Bronchial epithelial cell (primary cell): ENCODE measurements around the gene SEC16A. TPM values are rescaled to one million over a fixed set of nuclear protein-coding genes. Genes with fewer than 3 reads are reported as not detected.

Experiments used
- DNase-seq: peaks from one replicate; pipeline ENCODE4 v3.0.0-alpha.2; 2010; ENCODE audit warnings: low read depth
- FAIRE-seq: peaks from 2 replicates; lab custom pipeline; 2011; peaks lifted over from hg19 to GRCh38; lab: Jason Lieb, UNC
- H3K27me3 ChIP-seq: 2 replicates; pipeline ENCODE4 v1.5.1; 2011; ENCODE audit warnings: low read length; ENCODE audit not compliant: control insufficient read depth, insufficient read depth
- H3K36me3 ChIP-seq: 2 replicates; pipeline ENCODE4 v1.5.1; 2011; ENCODE audit warnings: low read length; ENCODE audit not compliant: control insufficient read depth, insufficient read depth
- H3K4me3 ChIP-seq: 2 replicates; pipeline ENCODE4 v1.5.1; 2011; ENCODE audit warnings: mild to moderate bottlenecking, low read depth, low read length, control low read depth
- total RNA-seq: library from RNA; depleted of rRNA; stranded (reverse); fragments of >200 nt; gene quantifications from 2 replicates; pipeline ENCODE4 v1.2.1, GENCODE V29; 2014
- TF ChIP-seq, protein P1 (sequence below): IDR thresholded peaks from 2 replicates; pipeline ENCODE4 v1.5.1; 2011; ENCODE audit warnings: mild to moderate bottlenecking, moderate library complexity, low read length, control low read depth, inconsistent platforms; ENCODE audit not compliant: insufficient read depth, severe bottlenecking

SEC16A gene
- total RNA-seq, 1 donor from 2014 or later = 13.7 TPM

DNA sequence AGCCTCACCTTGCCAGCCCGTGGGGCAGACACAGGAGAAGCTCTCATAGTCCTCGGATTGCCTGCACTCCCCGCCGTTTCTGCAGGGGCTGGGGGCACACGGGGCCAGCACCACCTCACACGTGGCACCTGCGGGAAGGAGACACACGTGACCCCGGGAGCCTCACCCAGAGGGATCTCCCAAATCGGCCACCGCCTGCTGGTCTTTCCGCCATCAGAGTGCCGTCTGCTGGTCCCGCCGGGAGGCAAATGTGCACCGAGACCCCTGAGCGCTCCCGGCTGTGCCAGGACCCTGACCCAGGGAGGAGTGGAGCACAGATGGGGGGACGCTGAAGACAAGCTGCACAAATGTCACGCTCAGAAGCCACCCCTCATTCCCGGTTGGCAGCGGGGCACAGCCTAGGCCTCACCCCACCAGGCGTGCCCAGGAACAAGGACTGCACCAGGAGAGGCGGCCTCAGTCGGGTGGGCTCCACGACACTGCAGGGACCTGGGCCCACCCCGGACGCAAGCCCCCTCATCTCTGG lies 28.4 kb upstream of the SEC16A start:
- H3K36me3 ChIP-seq = peaks cover 90% of the 10 kb centered on the region
- H3K27me3 ChIP-seq = no peaks in the 10 kb centered on the region
- TF ChIP-seq, protein P1, sequence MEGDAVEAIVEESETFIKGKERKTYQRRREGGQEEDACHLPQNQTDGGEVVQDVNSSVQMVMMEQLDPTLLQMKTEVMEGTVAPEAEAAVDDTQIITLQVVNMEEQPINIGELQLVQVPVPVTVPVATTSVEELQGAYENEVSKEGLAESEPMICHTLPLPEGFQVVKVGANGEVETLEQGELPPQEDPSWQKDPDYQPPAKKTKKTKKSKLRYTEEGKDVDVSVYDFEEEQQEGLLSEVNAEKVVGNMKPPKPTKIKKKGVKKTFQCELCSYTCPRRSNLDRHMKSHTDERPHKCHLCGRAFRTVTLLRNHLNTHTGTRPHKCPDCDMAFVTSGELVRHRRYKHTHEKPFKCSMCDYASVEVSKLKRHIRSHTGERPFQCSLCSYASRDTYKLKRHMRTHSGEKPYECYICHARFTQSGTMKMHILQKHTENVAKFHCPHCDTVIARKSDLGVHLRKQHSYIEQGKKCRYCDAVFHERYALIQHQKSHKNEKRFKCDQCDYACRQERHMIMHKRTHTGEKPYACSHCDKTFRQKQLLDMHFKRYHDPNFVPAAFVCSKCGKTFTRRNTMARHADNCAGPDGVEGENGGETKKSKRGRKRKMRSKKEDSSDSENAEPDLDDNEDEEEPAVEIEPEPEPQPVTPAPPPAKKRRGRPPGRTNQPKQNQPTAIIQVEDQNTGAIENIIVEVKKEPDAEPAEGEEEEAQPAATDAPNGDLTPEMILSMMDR = no peak
- no peak for DNase-seq
- no peak overlapping the region for H3K4me3 ChIP-seq
- no peak for FAIRE-seq

DNA sequence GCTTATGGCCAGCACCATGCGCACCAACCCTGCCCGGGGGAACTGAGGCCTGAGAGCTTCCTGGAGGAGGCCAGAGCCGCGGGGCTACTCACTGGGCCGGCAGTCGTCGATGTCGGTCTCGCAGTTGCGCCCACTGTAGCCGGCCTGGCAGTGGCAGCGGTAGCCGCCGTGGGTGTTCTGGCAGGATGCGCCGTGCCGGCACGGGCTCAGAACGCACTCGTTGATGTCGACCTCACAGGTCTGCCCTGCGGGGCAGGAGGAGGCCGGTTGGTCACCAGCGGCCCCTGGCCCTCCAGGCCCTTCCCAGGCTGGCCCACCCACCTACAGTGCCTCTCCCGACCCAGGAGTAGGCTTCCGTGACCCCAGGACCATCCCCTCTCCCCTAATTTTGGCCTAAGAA lies 27.7 kb upstream of the SEC16A start:
- H3K4me3 ChIP-seq = no peak overlapping the region
- no peaks in the 10 kb centered on the region for H3K27me3 ChIP-seq
- H3K36me3 ChIP-seq = peaks cover 89% of the 10 kb centered on the region
- FAIRE-seq (no peak), DNase-seq (no peak)
- TF ChIP-seq, protein P1 = no peak

DNA sequence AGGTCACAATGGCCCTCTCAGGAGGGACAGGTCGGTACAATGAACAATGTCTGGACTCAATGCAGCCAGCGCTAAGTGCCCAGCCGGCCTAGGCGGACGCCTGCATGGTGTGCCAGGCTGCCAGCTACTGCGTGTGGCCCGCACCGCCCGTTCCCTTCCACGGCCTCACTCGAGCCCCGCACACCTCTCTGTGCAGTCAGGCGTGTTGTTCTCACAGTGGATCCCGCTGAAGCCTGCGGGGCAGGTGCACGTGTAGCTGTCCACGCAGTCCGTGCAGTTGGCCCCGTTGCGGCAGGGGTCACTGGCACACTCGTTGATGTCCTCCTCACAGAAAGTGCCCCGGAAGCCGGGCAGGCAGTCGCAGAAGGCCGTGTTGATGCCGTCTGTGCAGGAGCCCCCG lies 26.7 kb upstream of the SEC16A start:
- TF ChIP-seq, protein P1 = no peak
- DNase-seq (no peak), FAIRE-seq (no peak)
- no peaks in the 10 kb centered on the region for H3K27me3 ChIP-seq
- H3K36me3 ChIP-seq = peaks cover 89% of the 10 kb centered on the region
- no peak overlapping the region for H3K4me3 ChIP-seq

DNA sequence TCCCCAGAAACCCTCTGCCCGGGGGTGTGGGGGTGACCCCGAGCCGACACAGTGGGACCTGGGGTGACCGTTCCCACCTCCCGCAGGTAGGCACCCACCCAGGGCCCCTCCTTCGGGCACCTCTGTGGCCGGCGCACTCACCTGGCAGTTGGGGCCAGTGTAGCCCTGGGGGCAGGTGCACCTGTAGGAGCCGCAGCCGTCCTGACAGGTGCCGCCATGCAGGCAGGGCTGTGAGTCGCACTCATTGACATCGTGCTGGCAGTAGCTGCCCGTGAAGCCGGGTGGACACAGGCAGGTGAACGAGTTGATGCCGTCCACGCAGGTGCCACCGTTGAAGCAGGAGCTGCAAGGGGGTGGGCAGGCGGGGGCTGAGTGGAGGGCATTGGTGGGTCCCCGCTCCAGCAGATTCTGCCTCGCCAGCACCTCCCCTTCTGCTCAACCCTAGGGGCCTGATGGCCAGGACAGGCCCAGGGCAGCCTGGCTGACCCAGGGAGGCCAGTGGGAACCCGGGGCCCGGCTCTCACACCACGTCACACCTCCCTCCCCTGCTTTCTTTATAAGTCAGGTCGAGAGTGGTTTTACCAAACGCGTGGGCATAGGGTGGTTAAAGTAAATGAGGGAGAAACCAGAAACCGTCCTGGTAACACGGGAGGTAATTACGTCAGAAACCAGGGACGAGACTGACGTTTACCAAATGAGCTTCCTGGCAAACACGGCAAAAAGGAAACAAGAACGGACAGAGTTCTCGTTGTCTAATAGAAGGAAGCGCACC lies 26.1 kb upstream of the SEC16A start:
- DNase-seq (no peak), FAIRE-seq (no peak)
- H3K36me3 ChIP-seq = peaks cover 89% of the 10 kb centered on the region
- no peak overlapping the region for H3K4me3 ChIP-seq
- TF ChIP-seq, protein P1 = no peak
- H3K27me3 ChIP-seq = no peaks in the 10 kb centered on the region

DNA sequence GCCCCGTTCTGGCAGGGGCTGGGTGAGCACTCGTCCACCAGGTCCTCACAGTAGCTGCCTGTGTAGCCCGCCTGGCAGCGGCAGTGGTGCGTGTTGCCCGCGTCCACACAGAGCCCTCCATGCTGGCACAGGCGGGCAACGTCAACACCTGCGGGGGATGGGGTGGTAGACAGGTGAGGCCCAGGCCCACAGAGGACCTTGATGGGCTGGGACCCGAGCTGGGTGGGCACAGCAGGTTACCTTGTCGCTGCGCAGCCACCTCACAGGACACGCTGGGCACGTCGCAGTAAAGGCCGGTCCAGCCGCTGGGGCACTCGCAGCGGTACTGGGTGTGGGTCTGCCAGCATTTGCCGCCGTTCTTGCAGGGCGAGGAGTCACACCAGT lies 25.1 kb upstream of the SEC16A start:
- DNase-seq = no peak
- no peaks in the 10 kb centered on the region for H3K27me3 ChIP-seq
- TF ChIP-seq, protein P1 = no peak
- H3K36me3 ChIP-seq = peaks cover 91% of the 10 kb centered on the region
- FAIRE-seq = no peak
- no peak overlapping the region for H3K4me3 ChIP-seq
